HEK293 (cell line): ENCODE results near the gene KRT9.

Experiments
- KLF1 ChIP-seq: fragments of 450-650 bp; formaldehyde crosslinking; IDR thresholded peaks from 2 replicates; pipeline ENCODE4 v1.5.1; 2016; ENCODE audit warnings: missing biosample characterization, missing genetic modification characterization
- ZNF248 ChIP-seq: fragments of 450-650 bp; formaldehyde crosslinking; IDR thresholded peaks from 2 replicates; pipeline ENCODE4 v1.5.1; 2017; ENCODE audit warnings: missing biosample characterization, missing genetic modification characterization
- ZNF561 ChIP-seq: fragments of 450-650 bp; IDR thresholded peaks from 2 replicates; pipeline ENCODE4 v1.5.1; 2018; ENCODE audit warnings: missing biosample characterization, missing genetic modification characterization, borderline replicate concordance
- ZSCAN23 ChIP-seq: fragments of 450-650 bp; formaldehyde crosslinking; IDR thresholded peaks from 2 replicates; pipeline ENCODE4 v1.5.1; 2016; ENCODE audit warnings: missing biosample characterization, missing genetic modification characterization
- TF ChIP-seq, protein P1 (sequence below): fragments of 450-650 bp; formaldehyde crosslinking; IDR thresholded peaks from 2 replicates; pipeline ENCODE4 v1.5.1; 2016; ENCODE audit warnings: missing biosample characterization, missing genetic modification characterization

DNA sequence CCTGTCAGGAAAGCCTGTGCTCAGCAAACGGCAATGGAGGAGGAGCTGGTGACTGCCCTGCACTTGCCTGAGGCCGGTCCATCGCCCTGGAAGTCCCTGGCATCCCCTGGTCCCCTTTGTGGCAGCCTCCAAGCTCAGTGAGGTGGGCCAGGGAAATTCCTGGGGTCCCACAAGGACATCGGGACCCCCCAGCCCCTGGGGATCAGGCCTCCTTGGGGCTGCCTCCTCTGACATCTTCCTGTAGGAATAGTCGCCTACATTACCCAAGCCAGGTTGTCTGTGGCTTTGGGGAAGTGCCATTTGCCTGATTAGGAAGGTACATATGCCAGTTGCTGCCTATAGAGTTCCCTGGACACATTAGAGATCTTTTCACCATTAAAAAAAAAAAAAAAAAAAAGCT lies 7.1 kb upstream of the KRT9 start:
- TF ChIP-seq, protein P1, sequence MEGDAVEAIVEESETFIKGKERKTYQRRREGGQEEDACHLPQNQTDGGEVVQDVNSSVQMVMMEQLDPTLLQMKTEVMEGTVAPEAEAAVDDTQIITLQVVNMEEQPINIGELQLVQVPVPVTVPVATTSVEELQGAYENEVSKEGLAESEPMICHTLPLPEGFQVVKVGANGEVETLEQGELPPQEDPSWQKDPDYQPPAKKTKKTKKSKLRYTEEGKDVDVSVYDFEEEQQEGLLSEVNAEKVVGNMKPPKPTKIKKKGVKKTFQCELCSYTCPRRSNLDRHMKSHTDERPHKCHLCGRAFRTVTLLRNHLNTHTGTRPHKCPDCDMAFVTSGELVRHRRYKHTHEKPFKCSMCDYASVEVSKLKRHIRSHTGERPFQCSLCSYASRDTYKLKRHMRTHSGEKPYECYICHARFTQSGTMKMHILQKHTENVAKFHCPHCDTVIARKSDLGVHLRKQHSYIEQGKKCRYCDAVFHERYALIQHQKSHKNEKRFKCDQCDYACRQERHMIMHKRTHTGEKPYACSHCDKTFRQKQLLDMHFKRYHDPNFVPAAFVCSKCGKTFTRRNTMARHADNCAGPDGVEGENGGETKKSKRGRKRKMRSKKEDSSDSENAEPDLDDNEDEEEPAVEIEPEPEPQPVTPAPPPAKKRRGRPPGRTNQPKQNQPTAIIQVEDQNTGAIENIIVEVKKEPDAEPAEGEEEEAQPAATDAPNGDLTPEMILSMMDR (tag by site-specific recombination): no peak
- TF ChIP-seq ZSCAN23: no peak
- no peak for TF ChIP-seq ZNF561
- TF ChIP-seq ZNF248 (tag by site-specific recombination): no peak
- no peak for TF ChIP-seq KLF1 (tag by site-specific recombination)
